Measurements from ENCODE around the gene MAP3K5.

Gene MAP3K5

DNA sequence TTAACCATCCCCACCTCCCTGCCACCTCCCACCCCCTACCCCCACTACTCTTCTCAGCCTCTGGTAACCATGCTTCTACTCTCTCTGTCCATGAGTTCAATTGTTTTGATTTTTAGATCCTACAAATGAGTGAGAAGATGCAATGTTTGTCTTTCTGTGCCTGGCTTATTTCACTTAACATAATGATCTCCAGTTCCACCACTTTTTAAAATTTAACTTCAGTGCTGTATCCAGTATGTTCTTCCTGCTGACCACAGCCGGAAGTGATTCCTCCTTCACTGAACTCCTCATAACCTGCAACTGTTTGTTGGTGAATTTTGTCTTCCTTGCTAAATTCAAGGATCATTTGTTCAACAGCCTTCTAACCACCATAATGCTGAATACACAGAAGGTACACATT lies 245.9 kb downstream of the MAP3K5 start:
- no peak for DNase-seq
- WGBS (ENCODE audit: extremely low coverage, insufficient coverage, insufficient read length) = no CpG with 5 or more reads among the region's 1 CpG
- no peak overlapping the region for H4K8ac ChIP-seq (ENCODE audit: low read depth, low read length)

DNA sequence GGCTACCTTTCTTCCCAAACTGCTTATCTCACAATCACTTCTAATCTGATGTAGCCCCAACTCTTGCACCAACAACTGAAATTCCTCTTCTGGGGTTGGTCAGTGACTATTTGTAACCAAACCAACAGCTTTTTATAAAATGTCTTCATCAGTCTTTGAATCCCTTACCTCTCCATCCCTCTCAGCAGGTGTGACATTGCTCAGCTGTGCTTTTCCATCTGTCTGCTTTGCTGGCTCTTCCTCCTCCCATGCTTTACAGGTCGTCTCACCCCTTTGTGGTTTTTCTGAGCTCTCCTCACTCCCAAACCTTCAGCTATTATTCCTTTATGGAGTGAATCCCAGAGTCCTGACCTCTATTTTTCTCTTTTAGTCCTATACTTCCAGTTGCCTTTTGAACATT lies 248.0 kb downstream of the MAP3K5 start:
- Histone ChIP-seq H3K4me3 (ENCODE audit: low read depth, low read length) (no peak overlapping the region), H2AK5ac (ENCODE audit: low read length) (no peak overlapping the region), H3K14ac (ENCODE audit: low read length) (no peak overlapping the region), H2BK120ac (ENCODE audit: insufficient read depth, low read length, poor library complexity) (no peak overlapping the region), H4K8ac (ENCODE audit: low read depth, low read length) (no peak overlapping the region), H3K4ac (ENCODE audit: low read depth, low read length) (no peak overlapping the region), H3K9ac (ENCODE audit: low read length) (no peak overlapping the region), H2BK12ac (ENCODE audit: low read length) (no peak overlapping the region), H3K79me1 (ENCODE audit: low read length) (no peaks in the 10 kb centered on the region), H3K27me3 (ENCODE audit: insufficient read depth, low read length) (no peaks in the 10 kb centered on the region), H3K9me3 (ENCODE audit: insufficient read depth, low read depth, low read length) (no peaks in the 10 kb centered on the region), H3K23ac (ENCODE audit: low read length) (no peak overlapping the region), H3K4me2 (ENCODE audit: low read length) (no peak overlapping the region), H2AFZ (ENCODE audit: insufficient read depth, low read length, poor library complexity) (no peak overlapping the region), H3K27ac (ENCODE audit: low read depth, low read length) (no peak overlapping the region), H3K18ac (ENCODE audit: low read length) (no peak overlapping the region), H2BK5ac (ENCODE audit: low read depth, low read length, poor library complexity) (no peak overlapping the region), H4K91ac (ENCODE audit: low read depth, low read length) (no peak overlapping the region), H3K79me2 (ENCODE audit: control insufficient read depth, insufficient read depth, low read length, poor library complexity) (peaks cover 3% of the 10 kb centered on the region), H4K12ac (ENCODE audit: low read depth, low read length) (no peak overlapping the region), H3K4me1 (ENCODE audit: control insufficient read depth in 1 of 2, insufficient read depth in 2 of 2, low read length in 2 of 2) (peaks cover 0 to 3% of the 10 kb centered on the region in 2 experiments), H3K36me3 (ENCODE audit: control insufficient read depth in 1 of 2, insufficient read depth in 2 of 2, low read length in 2 of 2) (no peaks in the 10 kb centered on the region)
- WGBS (ENCODE audit: extremely low coverage, insufficient coverage, insufficient read length) = no CpG with 5 or more reads among the region's 1 CpG
- DNase-seq = no peak

More for the DNA sequence above, 245.9 kb downstream of the MAP3K5 start:
- Histone ChIP-seq H4K12ac (ENCODE audit: low read depth, low read length) (no peak overlapping the region), H3K27me3 (ENCODE audit: insufficient read depth, low read length) (no peaks in the 10 kb centered on the region), H3K18ac (ENCODE audit: low read length) (no peak overlapping the region), H2AFZ (ENCODE audit: insufficient read depth, low read length, poor library complexity) (no peak overlapping the region), H3K4me3 (ENCODE audit: low read depth, low read length) (no peak overlapping the region), H3K9ac (ENCODE audit: low read length) (no peak overlapping the region), H3K79me1 (ENCODE audit: low read length) (peaks cover 8% of the 10 kb centered on the region), H3K4me1 (ENCODE audit: control insufficient read depth in 1 of 2, insufficient read depth in 2 of 2, low read length in 2 of 2) (peaks cover 2 to 3% of the 10 kb centered on the region in 2 experiments), H3K79me2 (ENCODE audit: control insufficient read depth, insufficient read depth, low read length, poor library complexity) (peaks cover 9% of the 10 kb centered on the region), H3K4ac (ENCODE audit: low read depth, low read length) (no peak overlapping the region), H2AK5ac (ENCODE audit: low read length) (no peak overlapping the region), H3K9me3 (ENCODE audit: insufficient read depth, low read depth, low read length) (no peaks in the 10 kb centered on the region), H3K36me3 (ENCODE audit: control insufficient read depth in 1 of 2, insufficient read depth in 2 of 2, low read length in 2 of 2) (no peaks in the 10 kb centered on the region), H3K23ac (ENCODE audit: low read length) (no peak overlapping the region), H3K27ac (ENCODE audit: low read depth, low read length) (no peak overlapping the region), H4K91ac (ENCODE audit: low read depth, low read length) (no peak overlapping the region), H2BK12ac (ENCODE audit: low read length) (no peak overlapping the region), H2BK5ac (ENCODE audit: low read depth, low read length, poor library complexity) (no peak overlapping the region), H3K14ac (ENCODE audit: low read length) (no peak overlapping the region), H2BK120ac (ENCODE audit: insufficient read depth, low read length, poor library complexity) (no peak overlapping the region), H3K4me2 (ENCODE audit: low read length) (no peak overlapping the region)

DNA sequence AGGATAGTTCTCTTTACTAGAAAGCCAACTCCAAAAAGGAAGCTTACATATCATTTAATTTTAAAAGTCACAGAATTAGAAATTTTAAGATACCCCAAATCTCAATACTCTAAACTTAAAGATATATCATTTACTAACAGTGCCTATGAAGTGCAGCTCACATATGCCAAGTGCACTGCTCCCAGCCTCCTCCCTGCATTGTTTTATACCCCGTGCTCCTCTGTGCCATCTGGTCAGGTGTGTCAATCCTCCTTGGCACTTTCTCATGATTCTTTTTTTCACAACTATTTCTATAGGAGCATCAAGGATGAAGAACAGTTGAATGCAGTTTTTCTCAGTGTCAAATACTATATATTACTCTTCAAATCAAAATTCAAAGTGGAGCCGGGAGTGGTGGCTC lies 250.9 kb downstream of the MAP3K5 start:
- no peaks in the 10 kb centered on the region for H3K9me3 ChIP-seq (ENCODE audit: insufficient read depth, low read depth, low read length)
- H4K12ac ChIP-seq (ENCODE audit: low read depth, low read length) = no peak overlapping the region
- no peak overlapping the region for H2AK5ac ChIP-seq (ENCODE audit: low read length)
- H3K27me3 ChIP-seq (ENCODE audit: insufficient read depth, low read length) = no peaks in the 10 kb centered on the region
- no peak overlapping the region for H3K4ac ChIP-seq (ENCODE audit: low read depth, low read length)
- no peaks in the 10 kb centered on the region for H3K79me1 ChIP-seq (ENCODE audit: low read length)
- H3K18ac ChIP-seq (ENCODE audit: low read length) = no peak overlapping the region
- no peak overlapping the region for H2BK12ac ChIP-seq (ENCODE audit: low read length)
- no peak overlapping the region for H3K23ac ChIP-seq (ENCODE audit: low read length)
- H4K8ac ChIP-seq (ENCODE audit: low read depth, low read length) = no peak overlapping the region
- H3K9ac ChIP-seq (ENCODE audit: low read length) = no peak overlapping the region
- H2BK120ac ChIP-seq (ENCODE audit: insufficient read depth, low read length, poor library complexity) = no peak overlapping the region
- peaks cover 3% of the 10 kb centered on the region for H3K79me2 ChIP-seq (ENCODE audit: control insufficient read depth, insufficient read depth, low read length, poor library complexity)
- H3K4me1 ChIP-seq (ENCODE audit: control insufficient read depth in 1 of 2, insufficient read depth in 2 of 2, low read length in 2 of 2) = peaks cover 0 to 3% of the 10 kb centered on the region in 2 experiments
- no peak overlapping the region for H2AFZ ChIP-seq (ENCODE audit: insufficient read depth, low read length, poor library complexity)
- H2BK5ac ChIP-seq (ENCODE audit: low read depth, low read length, poor library complexity) = no peak overlapping the region
- H3K4me3 ChIP-seq (ENCODE audit: low read depth, low read length) = no peak overlapping the region
- no peak overlapping the region for H3K14ac ChIP-seq (ENCODE audit: low read length)
- H3K4me2 ChIP-seq (ENCODE audit: low read length) = no peak overlapping the region
- no peak overlapping the region for H3K27ac ChIP-seq (ENCODE audit: low read depth, low read length)
- no CpG with 5 or more reads among the region's 2 CpGs for WGBS (ENCODE audit: extremely low coverage, insufficient coverage, insufficient read length)
- DNase-seq = no peak
- peaks cover 0 to 2% of the 10 kb centered on the region in 2 experiments for H3K36me3 ChIP-seq (ENCODE audit: control insufficient read depth in 1 of 2, insufficient read depth in 2 of 2, low read length in 2 of 2)
- no peak overlapping the region for H4K91ac ChIP-seq (ENCODE audit: low read depth, low read length)

DNA sequence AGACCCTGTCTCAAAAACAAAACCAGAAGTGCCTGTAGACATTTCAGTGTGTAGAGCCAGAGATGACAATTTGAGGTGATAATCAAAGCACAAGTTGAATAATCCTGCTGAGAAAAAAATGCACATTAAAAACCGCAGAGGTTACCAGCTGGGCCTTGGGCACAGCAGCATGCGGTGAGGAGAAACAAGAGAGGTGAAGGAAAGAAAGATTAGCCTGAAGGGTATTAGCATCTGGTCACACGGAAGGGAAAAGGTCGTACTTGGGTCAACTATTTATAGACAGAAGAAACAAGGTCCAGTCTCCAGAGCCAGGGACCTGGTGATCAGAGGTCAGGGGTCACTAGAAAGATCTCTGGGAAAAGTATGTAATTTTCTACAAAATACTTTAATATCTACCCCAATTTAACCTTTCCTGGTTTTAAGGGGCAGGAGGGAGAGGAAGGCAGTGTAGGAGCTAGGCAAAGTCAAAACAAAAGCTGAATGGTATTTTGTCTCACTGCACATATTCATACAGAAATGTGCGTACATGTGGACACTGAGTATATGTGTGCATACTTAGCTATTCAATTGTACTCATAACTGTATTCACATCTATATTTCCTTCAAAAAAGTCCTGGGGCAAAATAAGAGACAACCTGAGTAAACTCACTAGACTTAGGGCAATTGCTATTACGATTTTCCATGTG lies 252.2 kb downstream of the MAP3K5 start:
- Histone ChIP-seq H3K9me3 (ENCODE audit: insufficient read depth, low read depth, low read length) (no peaks in the 10 kb centered on the region), H2BK12ac (ENCODE audit: low read length) (no peak overlapping the region), H3K18ac (ENCODE audit: low read length) (no peak overlapping the region), H4K12ac (ENCODE audit: low read depth, low read length) (no peak overlapping the region), H3K4me3 (ENCODE audit: low read depth, low read length) (no peak overlapping the region), H2BK5ac (ENCODE audit: low read depth, low read length, poor library complexity) (no peak overlapping the region), H3K9ac (ENCODE audit: low read length) (no peak overlapping the region), H3K4me1 (ENCODE audit: control insufficient read depth in 1 of 2, insufficient read depth in 2 of 2, low read length in 2 of 2) (peaks cover 0 to 3% of the 10 kb centered on the region in 2 experiments), H2BK120ac (ENCODE audit: insufficient read depth, low read length, poor library complexity) (no peak overlapping the region), H3K23ac (ENCODE audit: low read length) (no peak overlapping the region), H3K36me3 (ENCODE audit: control insufficient read depth in 1 of 2, insufficient read depth in 2 of 2, low read length in 2 of 2) (peaks cover 0 to 2% of the 10 kb centered on the region in 2 experiments), H3K79me2 (ENCODE audit: control insufficient read depth, insufficient read depth, low read length, poor library complexity) (peaks cover 3% of the 10 kb centered on the region), H3K4ac (ENCODE audit: low read depth, low read length) (no peak overlapping the region), H3K27ac (ENCODE audit: low read depth, low read length) (no peak overlapping the region), H2AK5ac (ENCODE audit: low read length) (no peak overlapping the region), H3K27me3 (ENCODE audit: insufficient read depth, low read length) (no peaks in the 10 kb centered on the region), H3K4me2 (ENCODE audit: low read length) (no peak overlapping the region), H4K91ac (ENCODE audit: low read depth, low read length) (no peak overlapping the region), H3K79me1 (ENCODE audit: low read length) (no peaks in the 10 kb centered on the region), H3K14ac (ENCODE audit: low read length) (no peak overlapping the region), H4K8ac (ENCODE audit: low read depth, low read length) (no peak overlapping the region), H2AFZ (ENCODE audit: insufficient read depth, low read length, poor library complexity) (no peak overlapping the region)
- no CpG with 5 or more reads among the region's 6 CpGs for WGBS (ENCODE audit: extremely low coverage, insufficient coverage, insufficient read length)
- DNase-seq = no peak

All from trophoblast cell (in vitro differentiated cells and primary cell).